ENCODE results near the gene RASL12.
"Not testable (repeated sequence)": the region's sequence is repeated elsewhere in the genome, so short reads cannot be mapped to it uniquely, and the experiment has no call there.

Gene RASL12

DNA sequence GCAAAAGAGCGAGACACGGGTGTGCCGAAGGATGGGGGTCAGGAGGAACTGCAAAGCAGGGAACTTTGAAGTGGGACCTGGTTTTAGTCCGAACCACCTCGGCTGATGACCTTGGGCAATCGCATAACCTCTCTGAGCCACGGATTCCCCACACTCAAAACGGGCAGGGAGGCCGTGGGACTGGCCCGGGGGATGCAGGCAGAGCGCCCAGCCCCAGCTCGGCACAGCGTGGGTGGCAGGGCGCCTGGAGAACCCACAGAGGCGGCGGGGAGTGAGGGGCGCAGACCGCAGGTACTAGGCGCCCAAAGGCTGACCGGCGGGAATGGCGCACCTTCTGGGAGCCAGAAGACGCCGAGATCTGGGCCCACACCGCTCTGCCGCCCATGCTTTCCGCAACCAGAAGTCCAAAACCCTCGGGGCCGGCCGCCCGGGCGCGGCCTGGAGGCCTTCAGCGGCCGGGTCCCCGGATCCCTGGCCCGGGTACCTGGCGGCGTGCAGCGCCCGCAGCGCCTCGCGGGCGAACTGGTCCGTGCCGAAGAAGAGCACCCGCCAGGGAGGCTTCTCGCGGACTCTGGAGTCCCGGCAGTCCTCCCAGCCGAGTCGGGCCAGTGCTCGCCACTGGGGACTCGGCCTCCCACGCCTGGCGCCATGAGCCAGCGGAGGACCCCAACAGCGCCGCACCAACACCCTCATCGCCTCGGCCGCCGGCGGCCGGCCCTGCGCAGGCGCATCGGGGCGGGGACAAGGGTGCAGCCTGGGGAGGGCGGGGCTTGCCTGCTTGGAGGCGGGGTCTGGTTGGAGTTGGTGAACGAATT lies 38.7 kb downstream of the RASL12 start, which contains the start of gene MTFMT:
Gene MTFMT, minus strand, starts transcription at position 719 of the 815 bp plus-strand sequence. Its CDS starts 26 bp downstream, at position 693.
- peak; percentile 79 to 97 (median 86) for DNase-seq (ENCODE audit: low read depth in 3 of 3, low spot score in 1 of 3)

DNA sequence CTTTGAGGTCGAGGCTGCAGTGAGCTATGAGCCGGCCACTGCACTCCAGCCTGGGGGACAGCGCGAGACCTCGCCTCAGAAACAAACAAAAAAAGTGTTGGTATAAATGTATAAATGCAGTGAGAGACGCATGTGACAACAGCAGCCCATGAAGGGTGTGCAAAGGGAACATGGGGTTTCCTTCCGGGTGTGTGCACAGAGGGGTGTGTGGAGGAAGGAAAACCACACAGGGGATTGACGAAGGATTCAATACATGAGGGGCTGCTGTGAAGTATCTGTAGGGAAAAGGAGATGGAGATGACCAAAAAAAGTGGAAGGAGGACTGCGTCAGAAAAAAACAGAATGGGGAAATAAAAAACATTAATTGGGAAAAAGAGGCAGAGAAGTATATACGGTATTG lies 39.5 kb downstream of the RASL12 start:
- no peak for DNase-seq (ENCODE audit: low read depth in 3 of 3, low spot score in 1 of 3)

DNA sequence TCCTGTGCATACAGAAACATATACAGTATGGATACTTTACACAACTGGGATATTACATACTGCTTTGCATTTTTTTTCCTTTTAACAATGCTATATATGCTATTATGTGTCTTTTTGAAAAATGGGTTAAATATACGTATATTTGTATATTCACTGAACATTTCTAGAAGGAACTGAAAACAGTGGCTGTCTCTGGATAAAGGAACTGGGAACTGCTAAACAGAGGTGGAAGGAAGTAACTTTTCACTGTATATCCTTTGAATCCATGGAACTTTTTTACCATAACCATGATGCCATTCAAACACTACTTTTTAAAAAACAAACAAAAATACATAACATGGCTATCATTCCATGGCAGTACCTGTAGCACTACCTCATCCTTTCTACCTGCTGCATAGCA lies 40.2 kb downstream of the RASL12 start:
- DNase-seq (ENCODE audit: low read depth in 3 of 3, low spot score in 1 of 3) = no peak

DNA sequence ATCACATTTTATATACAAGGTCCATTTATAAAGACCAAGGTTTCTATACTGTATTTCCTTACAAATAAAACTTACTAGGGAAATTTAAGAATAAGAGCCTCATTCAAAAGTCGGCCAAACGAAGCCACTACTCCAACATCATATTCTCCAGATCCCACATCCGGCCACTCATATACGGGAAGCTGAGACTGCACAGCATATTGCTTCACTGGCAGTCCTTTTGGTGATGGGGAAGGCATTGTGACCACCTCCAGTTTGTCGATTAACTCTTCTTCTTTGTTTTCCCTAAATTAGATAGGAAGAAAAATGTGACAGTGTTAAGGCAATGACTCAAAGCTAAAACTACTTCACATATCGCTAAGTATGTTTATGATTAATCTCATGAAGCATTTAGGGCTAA lies 41.0 kb downstream of the RASL12 start:
- no peak for DNase-seq (ENCODE audit: low read depth in 3 of 3, low spot score in 1 of 3)

DNA sequence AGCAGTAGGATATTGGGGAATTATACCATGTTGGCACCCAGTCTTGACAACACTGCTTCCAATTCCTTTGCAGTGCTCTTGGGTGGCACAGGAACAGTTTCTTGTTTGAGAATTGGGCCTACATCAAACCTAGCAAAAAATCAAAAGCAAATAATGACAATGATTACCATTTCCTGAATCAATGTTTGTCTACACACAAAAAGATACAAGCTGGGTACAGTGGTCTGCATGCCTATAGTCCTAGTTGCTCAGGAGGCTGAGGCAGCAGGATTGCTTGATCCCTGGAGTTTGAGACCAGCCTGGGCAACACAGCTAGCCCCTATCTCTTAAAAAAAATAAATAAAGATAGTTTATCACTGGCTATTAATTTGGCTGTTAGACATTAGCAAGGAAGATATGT lies 46.3 kb downstream of the RASL12 start:
- no peak for DNase-seq (ENCODE audit: low read depth in 3 of 3, low spot score in 1 of 3)

DNA sequence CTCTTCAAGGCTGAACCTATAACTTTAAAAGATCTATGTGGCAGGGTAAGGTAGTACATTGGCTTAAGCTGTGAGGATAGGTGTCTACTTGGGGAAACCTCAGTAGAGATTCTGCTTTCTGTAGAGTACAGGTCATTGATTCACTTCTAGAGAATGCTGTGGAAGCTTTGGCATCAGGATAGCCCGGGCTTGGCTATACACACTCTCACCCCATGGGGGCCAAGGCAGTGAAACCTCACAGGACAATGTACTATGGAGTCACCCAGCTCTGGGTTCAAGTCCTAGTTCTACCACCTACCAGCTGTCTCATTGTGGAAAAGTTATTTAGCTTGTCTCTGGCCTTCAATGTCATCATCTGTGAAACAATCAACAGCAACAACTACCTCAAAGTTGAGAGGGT lies 47.4 kb downstream of the RASL12 start:
- no peak for DNase-seq (ENCODE audit: low read depth in 3 of 3, low spot score in 1 of 3)

DNA sequence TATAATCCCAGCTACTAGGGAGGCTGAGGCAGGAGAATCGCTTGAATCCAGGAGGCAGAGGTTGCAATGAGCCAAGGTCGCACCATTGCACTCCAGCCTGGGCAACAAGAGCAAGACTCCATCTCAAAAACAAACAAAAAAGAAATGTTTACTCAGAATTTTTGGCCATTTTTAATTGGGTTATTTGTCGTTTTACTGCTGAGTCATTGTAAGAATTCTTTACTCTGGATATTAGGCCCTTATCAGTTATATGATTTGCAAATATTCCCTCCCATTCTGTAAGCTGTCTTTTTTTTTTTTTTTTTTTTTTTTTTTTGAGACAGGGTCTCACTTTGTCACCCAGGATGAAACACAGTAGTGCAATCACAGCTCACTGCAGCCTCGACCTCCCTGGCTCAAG lies 56.6 kb downstream of the RASL12 start:
- not testable (repeated sequence) for DNase-seq (ENCODE audit: low read depth in 3 of 3, low spot score in 1 of 3)

DNA sequence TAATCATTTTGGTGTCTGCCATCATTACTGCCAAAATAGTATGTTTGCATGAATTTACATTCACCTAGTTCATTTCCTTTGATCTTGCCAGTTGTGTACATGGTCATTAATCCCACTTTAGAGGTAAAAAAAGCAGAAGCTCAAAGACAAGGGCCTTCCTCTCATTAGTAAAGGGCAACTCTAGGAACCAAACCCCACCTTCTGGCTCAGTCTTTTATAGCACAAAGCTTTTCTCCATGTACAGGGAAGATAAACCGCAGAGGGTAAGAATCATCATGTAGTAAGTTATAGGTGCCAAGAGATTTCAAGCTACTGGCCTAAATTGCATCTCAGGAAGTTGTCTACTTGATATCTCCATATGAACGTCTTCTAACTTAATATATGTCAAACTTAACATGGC lies 58.8 kb downstream of the RASL12 start:
- no peak for DNase-seq (ENCODE audit: low read depth in 3 of 3, low spot score in 1 of 3)

DNA sequence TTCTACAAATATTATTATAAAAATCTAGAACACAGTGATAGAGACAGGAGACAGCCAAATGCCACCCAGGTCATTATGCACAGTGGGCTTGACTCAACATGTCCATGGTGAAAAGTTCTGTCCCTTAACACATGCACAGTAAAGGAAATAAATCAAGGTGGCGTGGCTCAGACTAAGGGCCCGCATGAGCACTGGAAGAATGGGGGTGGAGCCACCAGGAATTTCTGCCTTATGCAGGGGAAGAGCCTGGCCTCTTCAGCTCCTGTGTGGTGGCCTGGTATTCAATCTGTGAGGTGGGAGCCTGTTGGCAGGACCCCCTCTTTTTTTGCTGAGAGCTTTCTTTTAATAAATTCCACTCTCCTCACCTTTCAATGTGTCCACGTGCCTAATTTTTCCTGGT lies 60.9 kb downstream of the RASL12 start:
- DNase-seq (ENCODE audit: low read depth in 3 of 3, low spot score in 1 of 3) = no peak

DNA sequence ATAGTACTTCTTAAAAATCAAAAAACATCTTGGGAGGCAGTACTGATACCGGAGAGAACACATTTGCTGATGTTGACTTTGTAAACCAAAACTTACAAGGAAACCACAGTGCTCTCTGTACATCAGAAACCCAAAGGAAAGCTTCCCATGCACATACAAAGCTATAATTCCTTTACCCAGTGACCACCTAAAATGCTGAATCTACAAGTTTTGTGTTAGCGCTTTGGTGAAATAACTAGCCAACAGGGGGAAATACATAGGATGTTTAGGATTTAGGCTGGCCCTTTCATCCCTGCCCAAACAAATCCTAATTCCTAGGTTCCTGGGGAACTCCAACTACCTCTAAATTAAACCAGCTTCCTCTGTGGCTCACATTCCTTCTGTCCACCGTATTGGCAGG lies 62.8 kb downstream of the RASL12 start:
- no peak for DNase-seq (ENCODE audit: low read depth in 3 of 3, low spot score in 1 of 3)

Data from stimulated activated CD4-positive, alpha-beta T cell treated with anti-CD3 and anti-CD28 coated beads, TNF-alpha, amount 100 ng/mL, for 1 hour (primary cell).